ENCODE results near the gene UNC5C.

Gene UNC5C

DNA sequence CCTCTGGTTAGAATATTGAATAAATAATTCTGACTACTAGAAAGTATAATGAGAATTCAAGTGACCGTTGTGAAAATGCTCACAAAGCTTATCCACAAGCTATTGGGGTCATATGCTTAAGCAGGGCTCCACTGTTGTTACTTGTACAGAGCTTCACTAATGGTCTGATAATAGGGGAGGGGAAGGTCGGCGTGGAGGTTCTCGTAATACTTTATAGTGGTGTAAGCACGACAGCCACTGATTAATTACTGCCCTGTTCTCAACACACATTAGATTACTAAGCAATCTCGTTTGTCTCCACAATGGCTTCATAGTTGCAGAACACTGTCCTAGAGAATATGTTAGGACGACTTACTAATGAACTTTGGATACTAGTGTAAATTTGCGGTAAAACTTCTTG lies 11.6 kb downstream of the UNC5C start:
- H3K36me3 ChIP-seq (ENCODE audit: low read depth): no peaks in the 10 kb centered on the region
- no peak for ATAC-seq (ENCODE audit: low read depth)
- TF ChIP-seq, protein P1, sequence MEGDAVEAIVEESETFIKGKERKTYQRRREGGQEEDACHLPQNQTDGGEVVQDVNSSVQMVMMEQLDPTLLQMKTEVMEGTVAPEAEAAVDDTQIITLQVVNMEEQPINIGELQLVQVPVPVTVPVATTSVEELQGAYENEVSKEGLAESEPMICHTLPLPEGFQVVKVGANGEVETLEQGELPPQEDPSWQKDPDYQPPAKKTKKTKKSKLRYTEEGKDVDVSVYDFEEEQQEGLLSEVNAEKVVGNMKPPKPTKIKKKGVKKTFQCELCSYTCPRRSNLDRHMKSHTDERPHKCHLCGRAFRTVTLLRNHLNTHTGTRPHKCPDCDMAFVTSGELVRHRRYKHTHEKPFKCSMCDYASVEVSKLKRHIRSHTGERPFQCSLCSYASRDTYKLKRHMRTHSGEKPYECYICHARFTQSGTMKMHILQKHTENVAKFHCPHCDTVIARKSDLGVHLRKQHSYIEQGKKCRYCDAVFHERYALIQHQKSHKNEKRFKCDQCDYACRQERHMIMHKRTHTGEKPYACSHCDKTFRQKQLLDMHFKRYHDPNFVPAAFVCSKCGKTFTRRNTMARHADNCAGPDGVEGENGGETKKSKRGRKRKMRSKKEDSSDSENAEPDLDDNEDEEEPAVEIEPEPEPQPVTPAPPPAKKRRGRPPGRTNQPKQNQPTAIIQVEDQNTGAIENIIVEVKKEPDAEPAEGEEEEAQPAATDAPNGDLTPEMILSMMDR (IDR thresholded peaks at IDR 0.05; ENCODE audit: poor library complexity, severe bottlenecking): no peak
- H3K27me3 ChIP-seq (ENCODE audit: insufficient read depth, poor library complexity, severe bottlenecking): peaks cover 4% of the 10 kb centered on the region
- no peaks in the 10 kb centered on the region for H3K9me3 ChIP-seq (ENCODE audit: severe bottlenecking)
- H3K4me3 ChIP-seq (ENCODE audit: severe bottlenecking): no peak overlapping the region
- no peaks in the 10 kb centered on the region for H3K4me1 ChIP-seq (ENCODE audit: insufficient read depth, poor library complexity, severe bottlenecking)
- no peak overlapping the region for H3K27ac ChIP-seq (ENCODE audit: poor library complexity, severe bottlenecking)
- no peak for DNase-seq (ENCODE audit: low spot score)

DNA sequence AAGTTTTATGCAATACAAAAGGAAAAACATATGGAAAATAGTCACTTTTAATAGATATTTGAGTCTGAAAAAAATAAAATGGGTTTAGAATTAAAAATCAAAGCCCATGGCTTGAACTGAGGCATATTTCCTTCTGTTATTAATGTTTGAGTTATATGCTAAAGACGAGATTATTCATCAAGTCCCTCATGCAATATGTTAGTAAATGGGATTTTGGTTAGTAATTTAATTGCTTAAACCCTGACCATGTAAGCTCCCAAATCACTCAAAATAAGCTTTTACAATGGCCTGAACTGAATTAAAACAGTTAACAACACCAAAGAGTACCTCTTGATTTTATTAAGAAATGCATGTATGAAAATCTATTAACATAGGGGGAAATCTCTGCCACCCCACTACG lies 12.1 kb downstream of the UNC5C start:
- Histone ChIP-seq H3K27me3 (ENCODE audit: insufficient read depth, poor library complexity, severe bottlenecking) (peaks cover 4% of the 10 kb centered on the region), H3K9me3 (ENCODE audit: severe bottlenecking) (no peaks in the 10 kb centered on the region), H3K36me3 (ENCODE audit: low read depth) (no peaks in the 10 kb centered on the region), H3K27ac (ENCODE audit: poor library complexity, severe bottlenecking) (no peak overlapping the region), H3K4me1 (ENCODE audit: insufficient read depth, poor library complexity, severe bottlenecking) (no peaks in the 10 kb centered on the region), H3K4me3 (ENCODE audit: severe bottlenecking) (no peak overlapping the region)
- TF ChIP-seq, protein P1 (IDR thresholded peaks at IDR 0.05; ENCODE audit: poor library complexity, severe bottlenecking): no peak
- ATAC-seq (ENCODE audit: low read depth) (no peak), DNase-seq (ENCODE audit: low spot score) (no peak)

DNA sequence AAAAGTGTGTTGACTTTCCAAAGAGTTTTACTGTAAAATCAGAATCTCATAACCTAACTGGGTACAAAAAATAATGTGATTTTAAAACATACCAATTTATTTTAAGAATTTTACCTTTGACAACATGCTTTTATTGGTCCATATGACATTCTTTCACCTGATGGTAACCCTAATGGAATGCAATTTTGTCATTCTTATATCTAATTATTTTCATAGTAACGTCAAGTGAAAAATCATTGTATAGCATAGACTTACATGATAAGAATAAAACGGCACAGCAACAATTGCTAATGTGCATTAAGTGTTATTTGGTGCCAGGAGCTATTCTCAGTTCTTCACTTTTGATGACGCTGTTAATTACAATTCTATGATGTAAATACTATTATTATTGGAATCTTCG lies 13.6 kb downstream of the UNC5C start:
- Histone ChIP-seq H3K9me3 (ENCODE audit: severe bottlenecking) (no peaks in the 10 kb centered on the region), H3K4me3 (ENCODE audit: severe bottlenecking) (no peak overlapping the region), H3K36me3 (ENCODE audit: low read depth) (no peaks in the 10 kb centered on the region), H3K4me1 (ENCODE audit: insufficient read depth, poor library complexity, severe bottlenecking) (no peaks in the 10 kb centered on the region), H3K27ac (ENCODE audit: poor library complexity, severe bottlenecking) (no peak overlapping the region), H3K27me3 (ENCODE audit: insufficient read depth, poor library complexity, severe bottlenecking) (no peaks in the 10 kb centered on the region)
- ATAC-seq (ENCODE audit: low read depth) (no peak), DNase-seq (ENCODE audit: low spot score) (no peak)
- TF ChIP-seq, protein P1 (IDR thresholded peaks at IDR 0.05; ENCODE audit: poor library complexity, severe bottlenecking): no peak

DNA sequence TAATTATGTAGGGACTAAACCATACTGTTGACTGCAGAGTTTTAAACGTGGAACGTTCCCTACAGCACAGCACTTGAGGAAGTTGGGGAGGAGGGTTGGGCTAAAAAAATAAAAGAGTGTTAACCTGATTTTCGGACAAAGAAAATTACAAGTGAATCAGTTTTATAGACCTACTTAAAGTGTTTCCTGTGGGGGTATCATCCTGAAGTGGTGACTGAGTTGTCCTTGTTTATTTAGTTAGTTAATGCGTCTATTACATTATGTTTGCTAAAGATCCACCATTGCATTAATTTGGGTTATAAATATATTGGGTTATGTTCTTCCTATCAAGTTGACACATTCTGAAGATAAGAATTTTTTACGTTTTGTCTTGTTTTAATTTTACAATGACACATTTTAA lies 14.7 kb downstream of the UNC5C start:
- no peaks in the 10 kb centered on the region for H3K4me1 ChIP-seq (ENCODE audit: insufficient read depth, poor library complexity, severe bottlenecking)
- no peak overlapping the region for H3K4me3 ChIP-seq (ENCODE audit: severe bottlenecking)
- H3K36me3 ChIP-seq (ENCODE audit: low read depth): no peaks in the 10 kb centered on the region
- ATAC-seq (ENCODE audit: low read depth): no peak
- no peak overlapping the region for H3K27ac ChIP-seq (ENCODE audit: poor library complexity, severe bottlenecking)
- TF ChIP-seq, protein P1 (IDR thresholded peaks at IDR 0.05; ENCODE audit: poor library complexity, severe bottlenecking): no peak
- DNase-seq (ENCODE audit: low spot score): no peak
- no peaks in the 10 kb centered on the region for H3K27me3 ChIP-seq (ENCODE audit: insufficient read depth, poor library complexity, severe bottlenecking)
- H3K9me3 ChIP-seq (ENCODE audit: severe bottlenecking): no peaks in the 10 kb centered on the region

DNA sequence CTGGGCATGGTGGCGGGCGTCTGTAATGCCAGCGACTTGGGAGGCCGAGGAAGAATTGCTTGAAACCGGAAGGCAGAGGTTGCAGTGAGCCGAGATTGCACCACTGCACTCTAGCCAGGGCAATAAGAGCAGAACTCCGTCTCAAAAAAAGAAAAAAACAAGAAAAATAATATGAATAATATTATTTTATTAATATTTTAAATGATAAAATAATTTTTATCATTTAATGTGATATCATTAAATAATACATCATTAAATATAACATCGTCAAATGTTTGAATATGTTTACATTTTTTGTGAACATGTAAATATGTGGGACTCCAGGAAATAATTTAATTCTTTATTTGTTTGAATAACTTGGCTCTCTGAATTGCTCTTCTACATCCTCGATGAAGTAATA lies 15.5 kb downstream of the UNC5C start:
- Histone ChIP-seq H3K4me3 (ENCODE audit: severe bottlenecking) (no peak overlapping the region), H3K36me3 (ENCODE audit: low read depth) (no peaks in the 10 kb centered on the region), H3K27ac (ENCODE audit: poor library complexity, severe bottlenecking) (no peak overlapping the region), H3K27me3 (ENCODE audit: insufficient read depth, poor library complexity, severe bottlenecking) (no peaks in the 10 kb centered on the region), H3K4me1 (ENCODE audit: insufficient read depth, poor library complexity, severe bottlenecking) (no peaks in the 10 kb centered on the region), H3K9me3 (ENCODE audit: severe bottlenecking) (no peaks in the 10 kb centered on the region)
- DNase-seq (ENCODE audit: low spot score) (no peak), ATAC-seq (ENCODE audit: low read depth) (no peak)
- TF ChIP-seq, protein P1 (IDR thresholded peaks at IDR 0.05; ENCODE audit: poor library complexity, severe bottlenecking): no peak
